HG03565 (cell line): Measurements from ENCODE around the gene GABRG3.
"Not testable (repeated sequence)": the region's sequence is repeated elsewhere in the genome, so short reads cannot be mapped to it uniquely, and the experiment has no call there.

ENCODE experiments used
- ATAC-seq: cut with Tn5 transposase; IDR thresholded peaks from one replicate; pipeline ENCODE4 v1.9.1; 2021; ENCODE audit warnings: mild to moderate bottlenecking, moderate library complexity; ENCODE audit not compliant: unreplicated experiment

Gene GABRG3

GRCh38 chr15:27172821-27173220, 201.8 kb downstream of the GABRG3 start:
- no peak for ATAC-seq

GRCh38 chr15:27175472-27176153, 204.6 kb downstream of the GABRG3 start:
- ATAC-seq, result no peak

GRCh38 chr15:27176785-27177406, 205.9 kb downstream of the GABRG3 start:
- no peak for ATAC-seq

GRCh38 chr15:27179789-27180188, 208.8 kb downstream of the GABRG3 start:
- no peak for ATAC-seq

- ATAC-seq, result no peak
These were observed 211.7 kb downstream of the GABRG3 start for GRCh38 chr15:27182561-27183110.

- no peak for ATAC-seq
These were observed 212.2 kb downstream of the GABRG3 start for GRCh38 chr15:27183201-27183600.

- ATAC-seq, result not testable (repeated sequence)
These were observed 220.5 kb downstream of the GABRG3 start for GRCh38 chr15:27191515-27191914.

- ATAC-seq, result no peak
These were observed 225.7 kb downstream of the GABRG3 start for GRCh38 chr15:27196691-27197090.

GRCh38 chr15:27201425-27201824, 230.4 kb downstream of the GABRG3 start:
- ATAC-seq, result no peak

GRCh38 chr15:27210176-27210575, 239.2 kb downstream of the GABRG3 start:
- no peak for ATAC-seq

- ATAC-seq, result no peak
These were observed 243.1 kb downstream of the GABRG3 start for GRCh38 chr15:27214032-27214431.

GRCh38 chr15:27214961-27215360, 244.0 kb downstream of the GABRG3 start:
- ATAC-seq, result no peak

- no peak for ATAC-seq
These were observed 247.4 kb downstream of the GABRG3 start for GRCh38 chr15:27218426-27218825.

GRCh38 chr15:27219636-27220035, 248.7 kb downstream of the GABRG3 start:
- ATAC-seq, result no peak

GRCh38 chr15:27220199-27220598, 249.2 kb downstream of the GABRG3 start:
- ATAC-seq, result no peak

- no peak for ATAC-seq
These were observed 251.5 kb downstream of the GABRG3 start for GRCh38 chr15:27222479-27222878.

- no peak for ATAC-seq
These were observed 252.2 kb downstream of the GABRG3 start for GRCh38 chr15:27223179-27223578.

GRCh38 chr15:27231811-27232210, 260.8 kb downstream of the GABRG3 start:
- ATAC-seq, result no peak

GRCh38 chr15:27232876-27233275, 261.9 kb downstream of the GABRG3 start:
- no peak for ATAC-seq

GRCh38 chr15:27234593-27234992, 263.6 kb downstream of the GABRG3 start:
- ATAC-seq, result no peak

GRCh38 chr15:27235161-27235560, 264.2 kb downstream of the GABRG3 start:
- ATAC-seq, result no peak

- ATAC-seq, result no peak
These were observed 264.7 kb downstream of the GABRG3 start for GRCh38 chr15:27235681-27236080.
